HG03159 (cell line): ENCODE measurements around the gene ANO2.
"Not testable (repeated sequence)": the region's sequence is repeated elsewhere in the genome, so short reads cannot be mapped to it uniquely, and the experiment has no call there.

ENCODE experiments used
- ATAC-seq: cut with Tn5 transposase; IDR thresholded peaks from one replicate; pipeline ENCODE4 v1.9.1; 2021; ENCODE audit warnings: mild to moderate bottlenecking, moderate library complexity; ENCODE audit not compliant: unreplicated experiment

ANO2 gene

GRCh38 chr12:5830111-5830510 lies 114.9 kb downstream of the ANO2 start:
- ATAC-seq, result no peak

GRCh38 chr12:5827591-5827990 lies 117.5 kb downstream of the ANO2 start:
- no peak for ATAC-seq

- ATAC-seq, result not testable (repeated sequence)
These were observed 119.3 kb downstream of the ANO2 start for GRCh38 chr12:5825761-5826160.

- not testable (repeated sequence) for ATAC-seq
These were observed 126.2 kb downstream of the ANO2 start for GRCh38 chr12:5818877-5819276.

DNA sequence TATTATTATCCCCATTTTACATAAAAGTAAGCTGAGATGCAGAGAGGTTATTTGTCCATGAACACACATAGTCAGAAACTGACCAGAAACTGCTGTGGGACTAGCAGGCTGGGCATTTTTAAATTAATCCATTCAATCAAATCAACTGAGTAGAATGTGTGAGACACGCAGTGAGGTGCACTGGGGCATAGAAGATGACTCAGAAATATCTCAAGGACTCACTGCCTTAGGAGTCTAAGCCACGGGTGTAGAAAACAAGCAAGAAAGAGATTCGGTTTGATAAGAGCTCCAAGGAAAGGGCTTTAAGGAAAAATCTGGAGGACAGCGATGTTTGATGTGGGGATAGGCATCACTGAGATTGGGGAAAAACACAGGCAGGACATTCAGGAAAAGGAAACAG lies 127.8 kb downstream of the ANO2 start:
- ATAC-seq, result no peak

DNA sequence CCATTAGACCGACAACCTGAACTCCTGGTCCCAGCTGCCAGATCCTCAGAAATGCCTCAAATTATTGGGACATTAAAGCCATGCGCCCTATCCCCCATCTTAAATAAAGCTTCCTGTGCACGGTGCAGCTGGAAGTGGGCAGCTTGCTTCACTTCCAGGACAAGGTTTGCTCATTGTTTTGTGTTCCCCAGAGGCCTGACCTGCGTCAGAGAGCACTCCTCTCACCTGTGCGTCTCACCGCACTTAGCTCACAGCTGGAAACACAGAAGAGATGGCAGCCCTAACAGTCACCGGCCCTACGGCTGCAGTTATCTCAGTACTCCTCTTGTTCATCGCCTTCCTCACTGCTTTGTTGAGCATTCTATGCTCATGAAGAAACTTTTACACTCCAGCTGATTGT lies 135.5 kb downstream of the ANO2 start:
- ATAC-seq, result no peak

- no peak for ATAC-seq
These were observed 136.1 kb downstream of the ANO2 start for GRCh38 chr12:5808981-5809380.

DNA sequence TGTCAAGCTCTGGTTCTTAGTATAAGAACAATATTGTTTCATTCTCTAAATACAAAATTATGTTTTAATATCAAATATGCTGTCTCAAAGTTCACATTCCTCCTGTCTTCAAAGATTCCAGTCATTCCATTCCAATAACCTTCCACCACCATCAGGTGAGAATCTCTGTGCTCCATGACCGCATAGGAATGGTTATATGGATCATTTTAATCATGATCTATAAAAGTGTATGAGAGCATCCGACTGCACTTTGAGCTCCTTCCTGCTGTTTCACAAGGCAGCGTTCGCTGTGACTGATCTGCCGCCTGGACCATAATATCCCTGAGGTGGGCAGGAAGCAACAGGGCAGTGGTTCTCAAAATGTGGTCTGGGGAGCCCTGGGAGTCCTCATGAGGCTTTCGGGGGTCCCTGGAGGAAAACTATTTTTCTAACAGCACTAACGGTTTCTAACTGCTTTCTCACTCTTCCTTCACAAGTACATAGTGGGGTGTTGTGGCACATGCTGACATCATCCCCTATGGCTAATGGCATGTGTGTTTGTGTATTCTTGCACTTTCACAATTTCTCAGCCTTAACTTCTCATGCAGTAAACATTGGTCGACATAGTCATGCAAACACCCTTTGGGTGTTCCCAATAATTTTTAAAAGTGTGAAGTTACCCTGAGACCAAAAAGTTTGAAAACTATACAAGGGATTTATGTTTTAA lies 137.4 kb downstream of the ANO2 start:
- ATAC-seq, result no peak

- no peak for ATAC-seq
These were observed 138.0 kb downstream of the ANO2 start for GRCh38 chr12:5807090-5807414.

DNA sequence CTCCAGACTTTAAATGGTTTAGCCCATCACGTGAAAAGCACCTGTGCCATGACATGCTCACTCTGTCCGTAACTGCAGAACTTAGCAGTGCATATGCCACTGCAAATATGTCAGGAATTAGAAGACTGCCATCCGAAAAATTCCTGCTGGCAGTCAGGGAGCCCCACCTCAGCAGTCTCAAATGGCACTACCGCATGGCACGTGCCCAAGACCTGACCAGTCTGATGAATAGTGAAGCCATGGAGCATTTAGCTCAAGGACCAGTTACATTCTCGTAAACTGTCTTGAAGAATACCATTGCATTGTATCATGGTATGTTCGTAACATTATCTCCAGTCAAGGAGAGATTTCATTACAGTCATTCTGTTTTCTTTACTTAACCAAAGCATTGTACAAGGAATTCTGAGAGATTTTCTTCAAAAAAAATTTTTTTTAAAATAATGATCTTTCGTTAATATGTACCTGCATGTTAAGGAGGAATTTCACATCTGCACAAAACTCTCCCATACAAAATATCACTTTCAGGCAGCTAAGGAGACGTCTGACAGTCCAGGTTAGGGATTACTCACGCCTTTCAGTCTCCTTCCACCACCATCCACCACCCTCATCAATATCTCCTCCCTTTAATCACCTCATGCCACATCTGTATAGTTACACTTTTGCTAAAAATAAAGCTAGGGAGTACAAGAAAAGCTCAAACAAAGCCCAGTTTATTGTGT lies 138.5 kb downstream of the ANO2 start:
- ATAC-seq, result no peak

- ATAC-seq, result no peak
These were observed 141.5 kb downstream of the ANO2 start for GRCh38 chr12:5803532-5803931.

- ATAC-seq, result no peak
These were observed 146.6 kb downstream of the ANO2 start for GRCh38 chr12:5798242-5799015.

GRCh38 chr12:5797661-5798060 lies 147.4 kb downstream of the ANO2 start:
- ATAC-seq, result no peak

DNA sequence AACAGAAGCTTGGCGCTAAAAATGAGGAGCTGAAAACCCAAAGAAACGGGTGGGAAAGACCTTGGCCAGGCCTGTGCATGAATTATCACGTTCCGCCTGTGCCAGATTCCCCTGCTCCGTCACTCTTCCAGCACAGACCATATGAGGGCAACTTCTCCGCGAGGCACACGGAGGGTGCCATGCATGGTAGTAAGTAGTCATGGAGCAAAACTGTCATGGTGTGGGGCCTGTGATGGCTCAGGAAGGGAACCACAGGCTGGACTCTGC lies 148.2 kb downstream of the ANO2 start:
- no peak for ATAC-seq

- ATAC-seq, result no peak
These were observed 148.7 kb downstream of the ANO2 start for GRCh38 chr12:5796171-5796958.

GRCh38 chr12:5794156-5794555 lies 150.9 kb downstream of the ANO2 start:
- ATAC-seq, result no peak

- no peak for ATAC-seq
These were observed 152.7 kb downstream of the ANO2 start for GRCh38 chr12:5792343-5792742.

DNA sequence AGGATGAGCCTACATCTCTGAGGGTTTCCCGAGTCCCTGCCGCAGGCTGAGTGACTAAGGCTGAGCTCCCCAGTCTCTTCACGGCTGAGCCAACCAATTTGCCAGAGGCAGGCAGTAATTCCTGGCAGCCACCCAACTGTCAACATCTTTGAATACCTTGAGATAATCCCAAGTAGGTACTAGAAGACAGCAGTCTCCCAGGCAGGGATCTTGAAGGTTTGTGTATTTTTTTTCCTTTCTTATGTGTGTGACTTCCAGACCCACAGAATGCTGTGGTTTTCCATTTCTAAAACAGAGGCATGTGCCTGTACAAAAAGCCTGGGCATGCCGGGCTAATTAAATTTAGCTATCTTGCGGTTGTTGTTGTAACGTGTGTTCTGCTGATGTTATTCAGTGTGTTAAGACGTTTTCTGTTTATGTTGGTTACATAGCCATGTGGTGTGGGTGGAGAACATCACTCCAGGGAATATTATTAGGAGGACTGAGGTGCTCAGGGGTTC lies 155.5 kb downstream of the ANO2 start:
- ATAC-seq, result no peak

GRCh38 chr12:5787828-5788227 lies 157.2 kb downstream of the ANO2 start:
- ATAC-seq, result no peak

DNA sequence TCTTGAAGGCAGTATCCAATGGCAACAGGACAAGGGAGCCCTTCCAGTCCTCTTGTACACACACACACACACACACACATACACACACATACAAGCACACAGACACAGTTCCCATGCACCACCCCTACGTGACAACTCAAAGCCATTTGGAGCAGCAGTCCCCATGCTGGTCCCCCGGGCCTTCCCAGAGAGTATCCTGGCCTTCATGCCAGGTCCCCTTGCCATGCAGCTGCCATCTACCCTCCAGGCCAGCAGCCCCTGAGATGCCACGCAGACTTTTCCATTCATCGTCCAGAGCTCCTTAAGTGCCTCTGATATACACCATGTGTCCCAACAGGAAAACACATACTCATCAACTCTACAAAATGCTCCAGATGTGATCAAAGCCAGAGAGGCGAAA lies 159.5 kb downstream of the ANO2 start:
- no peak for ATAC-seq

- ATAC-seq, result no peak
These were observed 160.5 kb downstream of the ANO2 start for GRCh38 chr12:5784462-5785130.
